Smooth muscle cell (in vitro differentiated cells): ENCODE measurements around the gene CLDN7. TPM values are rescaled to one million over a fixed set of nuclear protein-coding genes. Genes with fewer than 3 reads are reported as not detected.
A peak's percentile ranks its signal among the peaks of the same experiment; 100 is the strongest.

Experiments used
- DNase-seq: peaks from one replicate; lab custom pipeline; 2025; ENCODE audit not compliant: unreplicated experiment; lab: John Stamatoyannopoulos, UW
- H2AFZ ChIP-seq: fragments of 200-600 bp; sonication (generic); 2 replicates; pipeline ENCODE4 v1.6.0; 2016; ENCODE audit warnings: antibody characterized with exemption, low read depth, mild to moderate bottlenecking
- H3F3A ChIP-seq: fragments of 200-600 bp; sonication (generic); 2 replicates; pipeline ENCODE4 v1.6.0; 2017; ENCODE audit warnings: antibody characterized with exemption, low read depth
- H3K27ac ChIP-seq: fragments of 200-600 bp; sonication (generic); 2 replicates; pipeline ENCODE4 v1.5.1; 2016; ENCODE audit warnings: low read depth, mild to moderate bottlenecking
- H3K27me3 ChIP-seq: fragments of 200-600 bp; sonication (generic); 2 replicates; pipeline ENCODE4 v1.6.1; 2016; ENCODE audit warnings: low read depth, mild to moderate bottlenecking
- H3K36me3 ChIP-seq: fragments of 200-600 bp; sonication (generic); 2 replicates; pipeline ENCODE4 v1.5.1; 2016; ENCODE audit warnings: low read depth
- H3K4me1 ChIP-seq: fragments of 200-600 bp; sonication (generic); 2 replicates; pipeline ENCODE4 v1.5.1; 2016; ENCODE audit warnings: low read depth
- H3K4me2 ChIP-seq: fragments of 200-600 bp; sonication (generic); 2 replicates; pipeline ENCODE4 v1.6.0; 2016; ENCODE audit warnings: mild to moderate bottlenecking
- H3K4me3 ChIP-seq: fragments of 200-600 bp; sonication (generic); 2 replicates; pipeline ENCODE4 v1.5.1; 2016; ENCODE audit warnings: mild to moderate bottlenecking
- H3K79me2 ChIP-seq: fragments of 200-600 bp; sonication (generic); 2 replicates; pipeline ENCODE4 v1.6.0; 2016; ENCODE audit warnings: low read depth, mild to moderate bottlenecking
- H3K9ac ChIP-seq: fragments of 200-600 bp; sonication (generic); 2 replicates; pipeline ENCODE4 v1.6.0; 2016; ENCODE audit warnings: low read depth
- H3K9me3 ChIP-seq: fragments of 200-600 bp; sonication (generic); replicated peaks from 2 replicates; pipeline ENCODE4 v1.5.1; 2016; ENCODE audit warnings: low read depth
- H4K20me1 ChIP-seq: fragments of 200-600 bp; sonication (generic); 2 replicates; pipeline ENCODE4 v1.6.0; 2016; ENCODE audit warnings: low read depth
- WGBS: methylation state at CpG from one replicate; pipeline ENCODE4 v1.1.7; 2016; ENCODE audit warnings: low lambda C conversion rate; 5-methylcytosine and 5-hydroxymethylcytosine counted together
- polyA plus RNA-seq: library from polyadenylated mRNA; unstranded; fragments of >200 nt; fragmentation: Nextera tagmentation; extraction: Ambion mirVana; gene quantifications from 2 replicates; pipeline ENCODE4 v1.2.1, GENCODE V29; 2016
- total RNA-seq: library from RNA; depleted of rRNA; stranded (reverse); fragments of >200 nt; gene quantifications from 2 replicates; pipeline ENCODE4 v1.2.3, GENCODE V29; 2014
- TF ChIP-seq, protein P1 (sequence below): fragments of 200-600 bp; sonication (generic); IDR thresholded peaks from 2 replicates; pipeline ENCODE4 v1.5.1; 2017; ENCODE audit warnings: borderline replicate concordance, mild to moderate bottlenecking, antibody characterized with exemption; ENCODE audit not compliant: insufficient read depth, poor library complexity, severe bottlenecking

CLDN7 gene
- total and polyA plus RNA-seq, 2 experiments from 2014 or later: 25.2 to 33.7 TPM

DNA sequence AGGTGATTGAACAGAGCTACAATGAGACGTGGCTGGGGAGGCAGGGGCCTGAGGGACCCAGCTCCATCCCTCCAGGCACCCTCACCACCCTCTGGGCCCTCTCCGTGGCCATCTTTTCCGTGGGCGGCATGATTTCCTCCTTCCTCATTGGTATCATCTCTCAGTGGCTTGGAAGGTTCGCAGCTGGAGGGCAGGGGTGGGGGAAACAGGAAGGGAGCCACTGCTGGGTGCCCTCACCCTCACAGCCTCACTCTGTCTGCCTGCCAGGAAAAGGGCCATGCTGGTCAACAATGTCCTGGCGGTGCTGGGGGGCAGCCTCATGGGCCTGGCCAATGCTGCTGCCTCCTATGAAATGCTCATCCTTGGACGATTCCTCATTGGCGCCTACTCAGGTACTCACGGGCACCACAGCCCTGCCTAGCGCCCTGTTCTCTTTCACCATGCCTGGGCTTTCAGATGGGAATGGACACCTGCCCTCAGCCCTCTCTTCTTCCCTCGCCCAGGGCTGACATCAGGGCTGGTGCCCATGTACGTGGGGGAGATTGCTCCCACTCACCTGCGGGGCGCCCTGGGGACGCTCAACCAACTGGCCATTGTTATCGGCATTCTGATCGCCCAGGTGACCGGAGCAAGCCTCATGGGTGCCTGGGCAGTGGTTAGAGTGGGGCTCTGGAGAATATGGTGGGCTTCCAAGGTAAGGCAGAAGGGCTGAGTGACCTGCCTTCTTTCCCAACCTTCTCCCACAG is 21.4 kb upstream of the CLDN7 start:
- H4K20me1 ChIP-seq: no peaks in the 10 kb centered on the region
- H2AFZ ChIP-seq: no peak overlapping the region
- H3K79me2 ChIP-seq: no peaks in the 10 kb centered on the region
- H3K27me3 ChIP-seq: peaks cover 14% of the 10 kb centered on the region
- TF ChIP-seq, protein P1, sequence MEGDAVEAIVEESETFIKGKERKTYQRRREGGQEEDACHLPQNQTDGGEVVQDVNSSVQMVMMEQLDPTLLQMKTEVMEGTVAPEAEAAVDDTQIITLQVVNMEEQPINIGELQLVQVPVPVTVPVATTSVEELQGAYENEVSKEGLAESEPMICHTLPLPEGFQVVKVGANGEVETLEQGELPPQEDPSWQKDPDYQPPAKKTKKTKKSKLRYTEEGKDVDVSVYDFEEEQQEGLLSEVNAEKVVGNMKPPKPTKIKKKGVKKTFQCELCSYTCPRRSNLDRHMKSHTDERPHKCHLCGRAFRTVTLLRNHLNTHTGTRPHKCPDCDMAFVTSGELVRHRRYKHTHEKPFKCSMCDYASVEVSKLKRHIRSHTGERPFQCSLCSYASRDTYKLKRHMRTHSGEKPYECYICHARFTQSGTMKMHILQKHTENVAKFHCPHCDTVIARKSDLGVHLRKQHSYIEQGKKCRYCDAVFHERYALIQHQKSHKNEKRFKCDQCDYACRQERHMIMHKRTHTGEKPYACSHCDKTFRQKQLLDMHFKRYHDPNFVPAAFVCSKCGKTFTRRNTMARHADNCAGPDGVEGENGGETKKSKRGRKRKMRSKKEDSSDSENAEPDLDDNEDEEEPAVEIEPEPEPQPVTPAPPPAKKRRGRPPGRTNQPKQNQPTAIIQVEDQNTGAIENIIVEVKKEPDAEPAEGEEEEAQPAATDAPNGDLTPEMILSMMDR: no peak
- no peak overlapping the region for H3K4me3 ChIP-seq
- H3K9me3 ChIP-seq: no peaks in the 10 kb centered on the region
- no peak overlapping the region for H3K4me2 ChIP-seq
- no peaks in the 10 kb centered on the region for H3K4me1 ChIP-seq
- 89% methylated on average over 18 of the region's 18 CpGs for WGBS
- no peak overlapping the region for H3K27ac ChIP-seq
- no peak overlapping the region for H3K9ac ChIP-seq
- H3F3A ChIP-seq: peaks cover 5% of the 10 kb centered on the region
- no peak for DNase-seq
- no peaks in the 10 kb centered on the region for H3K36me3 ChIP-seq

DNA sequence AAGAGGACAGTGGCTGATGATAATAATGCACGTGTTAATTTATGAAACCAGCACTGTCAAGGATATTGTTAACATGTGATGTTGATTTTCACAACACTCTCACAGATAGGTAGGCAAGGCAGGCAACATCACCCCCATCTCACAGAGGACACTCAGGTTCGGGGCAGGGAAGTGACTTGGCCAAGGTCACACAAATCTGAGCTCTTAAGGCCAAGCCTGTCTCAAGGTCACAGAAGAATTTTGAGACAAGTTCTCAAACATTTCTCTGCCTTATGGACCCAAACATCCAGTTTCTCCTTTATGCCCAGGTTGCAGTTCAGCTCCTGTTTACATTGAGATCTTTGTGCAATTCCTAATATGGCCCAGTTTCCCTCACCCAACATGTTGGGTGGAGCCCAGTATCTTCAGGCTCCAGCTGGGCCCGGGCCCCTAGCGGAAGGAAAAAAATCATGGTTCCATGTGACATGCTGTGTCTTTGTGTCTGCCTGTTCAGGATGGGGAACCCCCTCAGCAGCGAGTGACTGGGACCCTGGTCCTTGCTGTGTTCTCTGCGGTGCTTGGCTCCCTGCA is 20.6 kb upstream of the CLDN7 start:
- H3K4me1 ChIP-seq: no peaks in the 10 kb centered on the region
- H3K9me3 ChIP-seq: no peaks in the 10 kb centered on the region
- no peak overlapping the region for H3K9ac ChIP-seq
- no peaks in the 10 kb centered on the region for H4K20me1 ChIP-seq
- 86% methylated on average over 6 of the region's 6 CpGs for WGBS
- DNase-seq: no peak
- H3K79me2 ChIP-seq: no peaks in the 10 kb centered on the region
- no peak overlapping the region for H3K4me3 ChIP-seq
- H3K27ac ChIP-seq: no peak overlapping the region
- no peak overlapping the region for H3K4me2 ChIP-seq
- no peak overlapping the region for H2AFZ ChIP-seq
- H3K36me3 ChIP-seq: no peaks in the 10 kb centered on the region
- TF ChIP-seq, protein P1: no peak
- H3F3A ChIP-seq: peaks cover 5% of the 10 kb centered on the region
- peaks cover 14% of the 10 kb centered on the region for H3K27me3 ChIP-seq

DNA sequence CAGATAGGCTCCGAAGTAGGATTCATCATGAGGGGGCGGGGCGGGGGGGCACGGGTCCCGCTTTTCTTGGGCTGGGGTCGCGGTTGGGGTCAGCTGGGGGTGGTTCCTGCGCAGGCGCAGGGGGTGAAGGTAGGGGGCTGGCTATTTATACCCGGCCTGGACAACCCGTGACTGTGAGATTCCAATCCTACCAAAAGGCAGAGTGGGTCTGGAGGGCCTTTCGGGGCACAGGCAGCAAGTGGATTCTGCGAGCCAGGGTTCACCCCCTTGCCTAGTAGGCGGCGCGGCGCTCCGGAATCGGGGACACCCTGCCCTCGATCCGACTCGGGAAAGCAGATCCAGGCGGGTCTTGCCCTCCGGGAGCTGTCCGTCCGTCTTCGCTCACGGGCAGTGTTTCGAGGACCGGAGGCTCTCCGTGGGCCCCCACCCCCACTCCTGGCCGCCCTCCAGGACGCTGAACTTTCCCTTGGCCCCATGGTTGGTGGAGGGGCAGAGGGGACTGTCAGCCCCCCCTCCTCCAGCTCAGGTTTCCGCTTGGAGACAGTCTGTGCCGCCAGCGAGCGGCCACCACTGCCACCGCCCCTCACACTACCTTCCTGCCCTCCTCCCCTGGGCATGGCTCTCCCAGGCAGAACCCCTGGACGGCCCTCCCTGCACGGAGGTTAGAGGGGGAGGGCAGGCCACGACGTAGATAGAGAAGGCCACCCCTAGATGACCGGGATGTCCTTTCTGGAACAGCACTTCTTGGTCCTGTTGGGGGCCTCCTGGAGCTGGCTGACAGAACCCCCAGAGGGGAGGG is 19.9 kb upstream of the CLDN7 start:
- H3F3A ChIP-seq: peaks cover 5% of the 10 kb centered on the region
- H3K36me3 ChIP-seq: no peaks in the 10 kb centered on the region
- WGBS: 4% methylated on average over 34 of the region's 43 CpGs
- H3K27ac ChIP-seq: no peak overlapping the region
- H3K4me1 ChIP-seq: no peaks in the 10 kb centered on the region
- peak overlapping the region; percentile 70 for H2AFZ ChIP-seq
- no peaks in the 10 kb centered on the region for H4K20me1 ChIP-seq
- DNase-seq: no peak
- no peaks in the 10 kb centered on the region for H3K79me2 ChIP-seq
- TF ChIP-seq, protein P1: no peak
- H3K9me3 ChIP-seq: no peaks in the 10 kb centered on the region
- H3K4me3 ChIP-seq: peak overlapping the region; percentile 47
- H3K27me3 ChIP-seq: peaks cover 14% of the 10 kb centered on the region
- no peak overlapping the region for H3K9ac ChIP-seq
- peak overlapping the region; percentile 87 for H3K4me2 ChIP-seq
